ENCODE results near the gene R3HCC1L.

Gene R3HCC1L

GRCh38 chr10:98259606-98260315, 125.3 kb downstream of the R3HCC1L start:
- no peak for TF ChIP-seq POLR2A (IDR thresholded peaks at IDR 0.05; ENCODE audit: low read length)
- TF ChIP-seq GATA1 (IDR thresholded peaks at IDR 0.05; ENCODE audit: low read depth, low read length), result no peak
- peak; percentile 11 to 39 for DNase-seq

GRCh38 chr10:98260350-98260749, 125.9 kb downstream of the R3HCC1L start:
- TF ChIP-seq POLR2A (IDR thresholded peaks at IDR 0.05; ENCODE audit: low read length) (no peak), GATA1 (IDR thresholded peaks at IDR 0.05; ENCODE audit: low read depth, low read length) (no peak)
- no peak for DNase-seq

GRCh38 chr10:98260752-98261151, 126.3 kb downstream of the R3HCC1L start:
- no peak for DNase-seq
- TF ChIP-seq POLR2A (IDR thresholded peaks at IDR 0.05; ENCODE audit: low read length), result no peak
- TF ChIP-seq GATA1 (IDR thresholded peaks at IDR 0.05; ENCODE audit: low read depth, low read length), result no peak

- DNase-seq, result no peak
- TF ChIP-seq POLR2A (IDR thresholded peaks at IDR 0.05; ENCODE audit: low read length) (no peak), GATA1 (IDR thresholded peaks at IDR 0.05; ENCODE audit: low read depth, low read length) (no peak)
Observed at GRCh38 chr10:98261436-98262277, 127.2 kb downstream of the R3HCC1L start.

- DNase-seq, result peak; percentile 42 to 53
- TF ChIP-seq POLR2A (IDR thresholded peaks at IDR 0.05; ENCODE audit: low read length), result no peak
- TF ChIP-seq GATA1 (IDR thresholded peaks at IDR 0.05; ENCODE audit: low read depth, low read length), result no peak
Observed at GRCh38 chr10:98262571-98262970, 128.1 kb downstream of the R3HCC1L start.

- DNase-seq, result no peak
- TF ChIP-seq POLR2A (IDR thresholded peaks at IDR 0.05; ENCODE audit: low read length) (no peak), GATA1 (IDR thresholded peaks at IDR 0.05; ENCODE audit: low read depth, low read length) (no peak)
Observed at GRCh38 chr10:98263088-98263487, 128.6 kb downstream of the R3HCC1L start.

- DNase-seq, result no peak
- no peak for TF ChIP-seq POLR2A (IDR thresholded peaks at IDR 0.05; ENCODE audit: low read length)
- no peak for TF ChIP-seq GATA1 (IDR thresholded peaks at IDR 0.05; ENCODE audit: low read depth, low read length)
Observed at GRCh38 chr10:98264378-98265065, 130.1 kb downstream of the R3HCC1L start.

- no peak for TF ChIP-seq GATA1 (IDR thresholded peaks at IDR 0.05; ENCODE audit: low read depth, low read length)
- TF ChIP-seq POLR2A (IDR thresholded peaks at IDR 0.05; ENCODE audit: low read length), result no peak
- no peak for DNase-seq
Observed at GRCh38 chr10:98265403-98266378, 131.2 kb downstream of the R3HCC1L start.

GRCh38 chr10:98266647-98267046, 132.2 kb downstream of the R3HCC1L start:
- TF ChIP-seq POLR2A (IDR thresholded peaks at IDR 0.05; ENCODE audit: low read length), result no peak
- TF ChIP-seq GATA1 (IDR thresholded peaks at IDR 0.05; ENCODE audit: low read depth, low read length), result no peak
- no peak for DNase-seq

- DNase-seq, result no peak
- no peak for TF ChIP-seq GATA1 (IDR thresholded peaks at IDR 0.05; ENCODE audit: low read depth, low read length)
- no peak for TF ChIP-seq POLR2A (IDR thresholded peaks at IDR 0.05; ENCODE audit: low read length)
Observed at GRCh38 chr10:98267069-98267893, 132.8 kb downstream of the R3HCC1L start.

GRCh38 chr10:98267894-98268693, 133.6 kb downstream of the R3HCC1L start, which contains the start of gene LOXL4:
TSS of gene LOXL4 (minus strand) at chr10:98268194. CDS start at chr10:98263019, 5,175 bp downstream.
- TF ChIP-seq POLR2A (IDR thresholded peaks at IDR 0.05; ENCODE audit: low read length) (no peak), GATA1 (IDR thresholded peaks at IDR 0.05; ENCODE audit: low read depth, low read length) (no peak)
- peak; percentile 51 to 65 for DNase-seq

All from erythroblast (primary cell).